Measurements from ENCODE around the gene DEUP1.

DEUP1 gene

DNA sequence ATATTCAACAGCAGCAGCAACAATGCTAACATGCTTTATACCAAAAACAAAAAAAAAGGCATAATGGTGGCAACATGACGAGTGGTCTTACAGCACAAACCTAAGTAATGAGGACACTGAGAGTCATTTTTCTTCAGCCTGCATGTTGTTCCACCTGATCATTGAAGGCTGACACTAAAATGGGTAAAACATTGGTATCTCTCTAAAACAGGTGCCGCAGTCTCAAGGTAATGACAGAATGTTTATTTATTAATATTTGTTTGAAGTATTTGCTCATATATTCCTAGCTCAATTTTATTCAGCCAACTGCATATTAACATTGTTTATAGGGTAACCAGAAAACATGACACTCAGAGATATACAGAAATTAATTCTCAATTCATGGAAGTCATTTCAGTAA lies 8.3 kb upstream of the DEUP1 start:
- Histone ChIP-seq H3K9ac (ENCODE audit: low read length) (no peak overlapping the region), H3K4me1 (ENCODE audit: insufficient read depth, low read length, severe bottlenecking) (no peaks in the 10 kb centered on the region), H2AFZ (ENCODE audit: low read length) (no peak overlapping the region), H3K27me3 (ENCODE audit: insufficient read depth, low read length) (no peaks in the 10 kb centered on the region), H3K79me2 (ENCODE audit: insufficient read depth, low read length) (no peaks in the 10 kb centered on the region), H4K20me1 (ENCODE audit: insufficient read depth, low read length) (no peaks in the 10 kb centered on the region), H3K9me2 (ENCODE audit: low read depth, low read length) (no peaks in the 10 kb centered on the region), H3K4me3 (ENCODE audit: low read depth, low read length, poor library complexity, severe bottlenecking) (no peak overlapping the region), H3F3A (ENCODE audit: insufficient read depth, low read length) (no peaks in the 10 kb centered on the region), H3K9me3 (ENCODE audit: low read length) (no peaks in the 10 kb centered on the region), H3K27ac (ENCODE audit: low read depth, low read length, poor library complexity, severe bottlenecking) (no peak overlapping the region), H3K4me2 (ENCODE audit: low read length) (no peak overlapping the region), H3K36me3 (ENCODE audit: insufficient read depth, low read length) (no peaks in the 10 kb centered on the region)
- TF ChIP-seq, protein P1, sequence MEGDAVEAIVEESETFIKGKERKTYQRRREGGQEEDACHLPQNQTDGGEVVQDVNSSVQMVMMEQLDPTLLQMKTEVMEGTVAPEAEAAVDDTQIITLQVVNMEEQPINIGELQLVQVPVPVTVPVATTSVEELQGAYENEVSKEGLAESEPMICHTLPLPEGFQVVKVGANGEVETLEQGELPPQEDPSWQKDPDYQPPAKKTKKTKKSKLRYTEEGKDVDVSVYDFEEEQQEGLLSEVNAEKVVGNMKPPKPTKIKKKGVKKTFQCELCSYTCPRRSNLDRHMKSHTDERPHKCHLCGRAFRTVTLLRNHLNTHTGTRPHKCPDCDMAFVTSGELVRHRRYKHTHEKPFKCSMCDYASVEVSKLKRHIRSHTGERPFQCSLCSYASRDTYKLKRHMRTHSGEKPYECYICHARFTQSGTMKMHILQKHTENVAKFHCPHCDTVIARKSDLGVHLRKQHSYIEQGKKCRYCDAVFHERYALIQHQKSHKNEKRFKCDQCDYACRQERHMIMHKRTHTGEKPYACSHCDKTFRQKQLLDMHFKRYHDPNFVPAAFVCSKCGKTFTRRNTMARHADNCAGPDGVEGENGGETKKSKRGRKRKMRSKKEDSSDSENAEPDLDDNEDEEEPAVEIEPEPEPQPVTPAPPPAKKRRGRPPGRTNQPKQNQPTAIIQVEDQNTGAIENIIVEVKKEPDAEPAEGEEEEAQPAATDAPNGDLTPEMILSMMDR (IDR thresholded peaks at IDR 0.05; ENCODE audit: low read length) = no peak
- no peak for TF ChIP-seq EZH2 (IDR thresholded peaks at IDR 0.05; ENCODE audit: borderline replicate concordance, low read length)

DNA sequence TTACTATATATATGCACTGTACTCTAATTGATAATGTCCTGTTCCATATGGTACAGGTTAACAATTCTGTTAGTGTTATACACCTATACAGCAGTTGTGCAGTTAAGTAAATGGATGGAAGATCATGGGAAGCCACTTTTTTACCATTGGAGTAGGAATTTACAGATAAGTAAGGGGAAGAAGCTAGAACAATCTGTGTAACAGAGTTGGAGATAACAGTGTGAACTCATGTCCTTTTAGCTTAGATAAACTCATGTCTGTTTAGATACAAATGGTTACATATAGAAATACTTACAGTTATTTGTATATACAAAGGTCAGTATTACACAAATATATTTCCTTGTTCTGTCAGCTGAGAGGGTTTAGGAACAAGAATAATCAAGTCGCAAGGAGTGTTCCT lies 6.8 kb upstream of the DEUP1 start:
- Histone ChIP-seq H3K9me3 (ENCODE audit: low read length) (no peaks in the 10 kb centered on the region), H3K27ac (ENCODE audit: low read depth, low read length, poor library complexity, severe bottlenecking) (no peak overlapping the region), H3K9me2 (ENCODE audit: low read depth, low read length) (no peaks in the 10 kb centered on the region), H3K36me3 (ENCODE audit: insufficient read depth, low read length) (no peaks in the 10 kb centered on the region), H2AFZ (ENCODE audit: low read length) (no peak overlapping the region), H3K79me2 (ENCODE audit: insufficient read depth, low read length) (no peaks in the 10 kb centered on the region), H3F3A (ENCODE audit: insufficient read depth, low read length) (no peaks in the 10 kb centered on the region), H4K20me1 (ENCODE audit: insufficient read depth, low read length) (no peaks in the 10 kb centered on the region), H3K4me2 (ENCODE audit: low read length) (no peak overlapping the region), H3K27me3 (ENCODE audit: insufficient read depth, low read length) (no peaks in the 10 kb centered on the region), H3K9ac (ENCODE audit: low read length) (no peak overlapping the region), H3K4me3 (ENCODE audit: low read depth, low read length, poor library complexity, severe bottlenecking) (no peak overlapping the region), H3K4me1 (ENCODE audit: insufficient read depth, low read length, severe bottlenecking) (no peaks in the 10 kb centered on the region)
- TF ChIP-seq, protein P1 (IDR thresholded peaks at IDR 0.05; ENCODE audit: low read length) = no peak
- no peak for TF ChIP-seq EZH2 (IDR thresholded peaks at IDR 0.05; ENCODE audit: borderline replicate concordance, low read length)

DNA sequence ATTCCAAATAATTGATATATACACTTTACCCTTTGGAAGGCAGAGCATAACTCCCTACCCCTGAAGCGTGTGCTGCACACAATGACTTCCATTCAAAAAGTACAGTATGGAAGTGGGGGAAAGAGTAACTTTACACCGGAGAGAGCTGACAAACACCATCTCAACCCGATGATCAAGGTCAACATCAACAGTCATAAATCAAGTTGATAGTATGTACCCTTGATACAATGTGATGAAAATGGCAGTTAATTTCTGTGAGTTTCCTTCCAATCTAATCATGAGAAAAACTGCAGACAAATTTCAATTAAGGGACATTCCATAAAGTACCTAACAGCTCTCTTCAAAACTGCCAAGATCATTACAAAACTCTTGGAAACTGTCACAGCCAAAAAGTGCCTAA lies 6.0 kb upstream of the DEUP1 start:
- H4K20me1 ChIP-seq (ENCODE audit: insufficient read depth, low read length) = no peaks in the 10 kb centered on the region
- H2AFZ ChIP-seq (ENCODE audit: low read length) = no peak overlapping the region
- no peaks in the 10 kb centered on the region for H3F3A ChIP-seq (ENCODE audit: insufficient read depth, low read length)
- no peaks in the 10 kb centered on the region for H3K4me1 ChIP-seq (ENCODE audit: insufficient read depth, low read length, severe bottlenecking)
- H3K9me3 ChIP-seq (ENCODE audit: low read length) = no peaks in the 10 kb centered on the region
- H3K4me3 ChIP-seq (ENCODE audit: low read depth, low read length, poor library complexity, severe bottlenecking) = no peak overlapping the region
- H3K9me2 ChIP-seq (ENCODE audit: low read depth, low read length) = no peaks in the 10 kb centered on the region
- H3K9ac ChIP-seq (ENCODE audit: low read length) = no peak overlapping the region
- H3K27me3 ChIP-seq (ENCODE audit: insufficient read depth, low read length) = no peaks in the 10 kb centered on the region
- no peaks in the 10 kb centered on the region for H3K36me3 ChIP-seq (ENCODE audit: insufficient read depth, low read length)
- H3K79me2 ChIP-seq (ENCODE audit: insufficient read depth, low read length) = no peaks in the 10 kb centered on the region
- TF ChIP-seq, protein P1 (IDR thresholded peaks at IDR 0.05; ENCODE audit: low read length) = no peak
- TF ChIP-seq EZH2 (IDR thresholded peaks at IDR 0.05; ENCODE audit: borderline replicate concordance, low read length) = no peak
- no peak overlapping the region for H3K27ac ChIP-seq (ENCODE audit: low read depth, low read length, poor library complexity, severe bottlenecking)
- H3K4me2 ChIP-seq (ENCODE audit: low read length) = no peak overlapping the region
